HFFc6 (cell line): ENCODE data around the gene CFC1B. TPM values are rescaled to one million over a fixed set of nuclear protein-coding genes. Genes with fewer than 3 reads are reported as not detected.
"Not testable (repeated sequence)": the region's sequence is repeated elsewhere in the genome, so short reads cannot be mapped to it uniquely, and the experiment has no call there.

Experiments
- DNase-seq: peaks from one replicate; pipeline ENCODE4 v3.0.0-alpha.2; 2018
- H3K27ac Mint-ChIP-seq: 2 replicates; pipeline ENCODE4 v1.8.0; 2020; ENCODE audit warnings: mild to moderate bottlenecking, mixed read lengths
- H3K27me3 Mint-ChIP-seq: 2 replicates; pipeline ENCODE4 v1.8.0; 2021; ENCODE audit warnings: mild to moderate bottlenecking, moderate library complexity, mixed read lengths; ENCODE audit not compliant: insufficient read depth
- H3K36me3 Mint-ChIP-seq: 2 replicates; pipeline ENCODE4 v1.8.0; 2021; ENCODE audit warnings: low read depth, mixed read lengths
- H3K4me1 Mint-ChIP-seq: 2 replicates; pipeline ENCODE4 v1.8.0; 2020; ENCODE audit warnings: low read depth, mixed read lengths
- H3K4me3 Mint-ChIP-seq: 2 replicates; pipeline ENCODE4 v1.8.0; 2020; ENCODE audit warnings: mild to moderate bottlenecking, moderate library complexity, mixed read lengths
- H3K9me3 Mint-ChIP-seq: 2 replicates; pipeline ENCODE4 v1.8.0; 2020; ENCODE audit warnings: mild to moderate bottlenecking, mixed read lengths
- total RNA-seq, 6 experiments: library from RNA; stranded (reverse); fragmentation: NEBNext Ultra II Directional; extraction: Animal tissue kit (Norgen Biotek cat#: 25700); gene quantifications; 2 replicates in 1 of 6; 3 replicates in 5 of 6; pipeline ENCODE4 v1.2.3, GENCODE V29; 2021

CFC1B gene
- total RNA-seq, 6 experiments from 2014 or later = not detected

DNA sequence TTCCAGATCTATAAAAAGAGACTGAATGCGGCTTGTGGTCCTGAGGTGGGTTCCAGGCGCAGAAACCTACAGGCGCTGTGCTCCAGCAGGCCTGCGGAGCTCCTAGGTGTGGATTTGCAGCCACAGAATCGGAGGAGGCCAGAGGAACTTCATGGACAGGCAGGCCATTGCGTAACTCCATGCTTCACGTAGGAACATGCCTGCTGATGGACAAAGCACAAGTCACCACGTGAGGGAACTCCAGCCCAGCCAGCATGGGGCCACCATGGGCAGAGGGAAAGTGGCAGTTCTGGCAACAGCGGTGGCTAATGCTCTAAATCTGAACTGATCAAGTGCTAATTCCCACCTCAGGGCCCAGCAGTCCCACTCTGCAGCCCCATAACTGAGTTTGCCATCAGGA is 17.2 kb downstream of the CFC1B start:
- not testable (repeated sequence) for H3K4me3 Mint-ChIP-seq, H3K4me1 Mint-ChIP-seq, H3K9me3 Mint-ChIP-seq, H3K27ac Mint-ChIP-seq, DNase-seq, H3K27me3 Mint-ChIP-seq, H3K36me3 Mint-ChIP-seq

DNA sequence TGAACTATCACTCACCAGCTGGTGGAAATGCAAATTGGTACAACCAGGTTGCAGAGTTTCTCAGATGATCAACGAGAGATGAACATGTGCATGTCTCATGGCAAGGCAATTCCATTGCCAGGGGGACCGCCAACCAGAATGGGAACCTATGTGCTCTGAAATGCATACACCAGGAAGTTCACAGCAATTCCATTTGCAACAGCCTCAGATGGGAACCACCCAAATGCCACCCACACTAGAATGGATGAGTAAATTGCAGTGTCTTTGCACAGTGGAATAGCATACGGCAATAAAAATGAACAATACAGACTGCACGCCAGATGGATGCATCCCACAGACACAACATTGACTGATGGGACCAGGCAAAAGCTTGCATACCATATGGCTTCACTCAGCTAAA is 21.8 kb downstream of the CFC1B start:
- not testable (repeated sequence) for H3K36me3 Mint-ChIP-seq

GRCh38 chr2:130543785-130544528 is 22.9 kb downstream of the CFC1B start:
- not testable (repeated sequence) for DNase-seq, H3K4me3 Mint-ChIP-seq, H3K9me3 Mint-ChIP-seq, H3K27me3 Mint-ChIP-seq, H3K36me3 Mint-ChIP-seq, H3K4me1 Mint-ChIP-seq, H3K27ac Mint-ChIP-seq

More for the DNA sequence above, 21.8 kb downstream of the CFC1B start:
- not testable (repeated sequence) for H3K4me1 Mint-ChIP-seq, H3K4me3 Mint-ChIP-seq, H3K27ac Mint-ChIP-seq, DNase-seq, H3K27me3 Mint-ChIP-seq, H3K9me3 Mint-ChIP-seq

GRCh38 chr2:130544978-130545377 is 24.0 kb downstream of the CFC1B start:
- not testable (repeated sequence) for H3K4me3 Mint-ChIP-seq, H3K4me1 Mint-ChIP-seq

GRCh38 chr2:130548418-130548817 is 27.4 kb downstream of the CFC1B start:
- H3K4me1 Mint-ChIP-seq, H3K9me3 Mint-ChIP-seq, H3K4me3 Mint-ChIP-seq, H3K27ac Mint-ChIP-seq, DNase-seq, H3K27me3 Mint-ChIP-seq, H3K36me3 Mint-ChIP-seq: not testable (repeated sequence)

More at GRCh38 chr2:130544978-130545377, 24.0 kb downstream of the CFC1B start:
- not testable (repeated sequence) for H3K27ac Mint-ChIP-seq, H3K36me3 Mint-ChIP-seq, H3K9me3 Mint-ChIP-seq, H3K27me3 Mint-ChIP-seq, DNase-seq

- not testable (repeated sequence) for H3K4me1 Mint-ChIP-seq, H3K27me3 Mint-ChIP-seq, H3K27ac Mint-ChIP-seq, H3K36me3 Mint-ChIP-seq, H3K9me3 Mint-ChIP-seq, H3K4me3 Mint-ChIP-seq, DNase-seq
Observed at GRCh38 chr2:130549475-130549874, 28.5 kb downstream of the CFC1B start.

- not testable (repeated sequence) for H3K9me3 Mint-ChIP-seq, H3K36me3 Mint-ChIP-seq, H3K27ac Mint-ChIP-seq, H3K4me3 Mint-ChIP-seq, DNase-seq, H3K4me1 Mint-ChIP-seq, H3K27me3 Mint-ChIP-seq
Observed at GRCh38 chr2:130554178-130554577, 33.2 kb downstream of the CFC1B start.

DNA sequence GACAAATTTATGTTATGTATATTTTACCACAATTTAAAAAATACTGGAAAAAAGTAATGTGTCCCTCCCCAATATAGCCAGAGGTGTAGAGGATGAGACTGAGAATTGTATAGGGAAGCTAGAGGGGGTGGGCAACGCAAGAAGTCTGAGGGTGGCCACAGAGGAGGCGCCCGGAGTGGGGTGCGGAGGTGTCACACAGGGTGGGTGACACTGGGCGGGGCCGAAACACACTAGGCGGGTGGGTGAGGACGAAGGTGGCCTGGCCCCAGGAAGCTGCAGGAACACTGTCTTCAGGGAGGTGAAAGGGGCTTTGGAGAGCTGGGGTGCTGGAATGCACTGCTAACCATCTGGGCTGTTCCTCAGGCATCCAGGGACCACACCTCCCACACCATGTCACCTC is 35.4 kb downstream of the CFC1B start:
- H3K4me3 Mint-ChIP-seq, H3K27ac Mint-ChIP-seq, DNase-seq, H3K27me3 Mint-ChIP-seq, H3K9me3 Mint-ChIP-seq, H3K4me1 Mint-ChIP-seq, H3K36me3 Mint-ChIP-seq: not testable (repeated sequence)

DNA sequence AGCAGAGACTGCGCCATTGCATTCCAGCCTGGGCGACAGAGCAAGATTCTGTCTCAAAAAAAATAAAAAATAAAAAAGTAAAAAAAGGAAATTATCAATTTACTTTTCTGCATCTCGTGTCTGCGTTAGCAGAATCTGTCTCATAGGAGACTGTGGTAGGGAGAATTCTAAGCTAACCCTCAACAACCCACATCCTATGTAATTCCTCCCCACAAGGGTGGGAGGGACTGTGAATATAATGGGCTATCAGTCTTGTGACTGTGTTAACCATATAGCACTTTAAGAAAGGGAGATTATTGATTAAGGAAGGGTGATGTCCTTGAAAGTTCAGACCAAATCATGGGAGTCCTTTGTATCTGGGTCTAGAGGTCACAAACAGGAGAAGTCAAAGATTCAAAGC is 45.1 kb downstream of the CFC1B start:
- not testable (repeated sequence) for H3K27ac Mint-ChIP-seq, H3K9me3 Mint-ChIP-seq, DNase-seq, H3K4me1 Mint-ChIP-seq, H3K27me3 Mint-ChIP-seq, H3K4me3 Mint-ChIP-seq, H3K36me3 Mint-ChIP-seq

DNA sequence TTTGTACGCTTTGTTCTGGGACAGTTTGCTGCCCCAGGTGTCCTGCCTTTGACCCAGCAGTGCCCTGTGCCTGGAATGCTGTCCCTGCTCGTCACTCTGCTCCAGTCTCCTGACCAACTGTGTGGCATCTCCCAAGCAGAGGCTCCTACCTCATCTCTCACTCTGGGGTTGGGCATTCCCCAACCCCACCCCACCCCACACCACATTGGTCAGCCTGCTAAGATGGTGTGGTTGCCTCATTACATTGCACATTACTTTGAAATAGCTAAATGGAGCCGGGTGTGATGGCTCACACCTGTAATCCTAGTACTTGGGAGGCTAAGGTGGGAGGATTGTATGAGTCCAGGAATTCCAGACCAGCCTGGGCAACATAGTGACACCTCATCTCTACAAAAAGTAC is 50.9 kb downstream of the CFC1B start:
- not testable (repeated sequence) for H3K36me3 Mint-ChIP-seq, H3K27me3 Mint-ChIP-seq, H3K27ac Mint-ChIP-seq, H3K9me3 Mint-ChIP-seq, H3K4me1 Mint-ChIP-seq, H3K4me3 Mint-ChIP-seq, DNase-seq

DNA sequence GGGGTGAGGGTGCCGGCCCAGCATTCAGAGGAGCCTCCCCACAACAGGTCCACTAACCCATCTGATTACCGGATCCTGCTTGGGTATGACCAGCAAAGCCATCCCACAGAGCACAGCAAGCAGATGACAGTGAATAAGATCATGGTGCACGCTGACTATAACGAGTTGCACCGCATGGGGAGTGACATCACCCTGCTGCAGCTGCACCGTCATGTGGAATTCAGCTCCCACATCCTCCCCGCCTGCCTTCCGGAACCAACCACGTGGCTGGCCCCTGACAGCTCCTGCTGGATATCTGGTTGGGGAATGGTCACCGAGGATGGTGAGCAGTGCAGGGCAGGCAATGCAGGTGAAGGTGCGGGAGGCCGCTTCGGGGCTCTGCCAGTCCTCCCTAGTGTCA is 53.2 kb downstream of the CFC1B start:
- not testable (repeated sequence) for H3K27me3 Mint-ChIP-seq, H3K4me3 Mint-ChIP-seq, H3K36me3 Mint-ChIP-seq, H3K4me1 Mint-ChIP-seq, H3K9me3 Mint-ChIP-seq, H3K27ac Mint-ChIP-seq, DNase-seq

DNA sequence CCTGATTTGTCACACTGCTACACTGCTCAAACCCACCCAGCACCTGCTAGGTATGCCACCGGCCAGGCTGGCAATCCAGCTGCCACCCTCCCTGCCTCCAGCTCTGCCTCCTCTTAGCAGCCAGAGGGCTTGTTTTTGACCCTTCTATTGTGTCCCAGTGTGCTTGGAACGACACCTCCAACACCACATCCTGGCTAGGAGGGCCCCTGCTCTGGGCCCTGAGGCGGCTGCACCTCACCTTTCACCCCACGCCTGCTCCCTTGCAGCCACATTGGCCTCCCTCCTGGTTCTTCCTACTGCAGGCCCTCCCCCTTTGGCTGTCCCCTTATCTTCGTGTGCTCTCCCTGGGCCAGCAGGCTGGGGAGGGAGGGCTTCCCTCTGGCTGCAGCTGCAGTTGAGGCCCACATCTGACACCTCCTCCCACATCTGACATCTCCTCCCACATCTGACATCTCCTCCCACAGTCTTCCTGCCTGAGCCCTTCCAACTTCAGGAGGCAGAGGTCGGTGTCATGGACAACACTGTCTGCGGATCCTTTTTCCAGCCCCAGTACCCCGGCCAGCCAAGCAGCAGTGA is 55.3 kb downstream of the CFC1B start:
- H3K9me3 Mint-ChIP-seq, H3K27me3 Mint-ChIP-seq, H3K36me3 Mint-ChIP-seq, H3K4me3 Mint-ChIP-seq, DNase-seq, H3K27ac Mint-ChIP-seq, H3K4me1 Mint-ChIP-seq: not testable (repeated sequence)

DNA sequence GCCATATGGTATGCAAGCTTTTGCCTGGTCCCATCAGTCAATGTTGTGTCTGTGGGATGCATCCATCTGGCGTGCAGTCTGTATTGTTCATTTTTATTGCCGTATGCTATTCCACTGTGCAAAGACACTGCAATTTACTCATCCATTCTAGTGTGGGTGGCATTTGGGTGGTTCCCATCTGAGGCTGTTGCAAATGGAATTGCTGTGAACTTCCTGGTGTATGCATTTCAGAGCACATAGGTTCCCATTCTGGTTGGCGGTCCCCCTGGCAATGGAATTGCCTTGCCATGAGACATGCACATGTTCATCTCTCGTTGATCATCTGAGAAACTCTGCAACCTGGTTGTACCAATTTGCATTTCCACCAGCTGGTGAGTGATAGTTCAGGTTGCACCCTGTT is 56.5 kb downstream of the CFC1B start:
- not testable (repeated sequence) for H3K27ac Mint-ChIP-seq, H3K27me3 Mint-ChIP-seq, H3K4me3 Mint-ChIP-seq, H3K4me1 Mint-ChIP-seq, H3K9me3 Mint-ChIP-seq, DNase-seq, H3K36me3 Mint-ChIP-seq
